Activated CD4-positive, alpha-beta T cell treated with anti-CD3 and anti-CD28 coated beads for 24 hours (primary cell): ENCODE results near the gene RBM28.

Source experiments
- DNase-seq, 2 donors: peaks; one replicate each; pipeline ENCODE4 v3.0.0-alpha.2; 2020; ENCODE audit warnings: low read depth in 2 of 2

RBM28 gene

GRCh38 chr7:128262273-128263028, 81.3 kb downstream of the RBM28 start:
- no peak for DNase-seq

GRCh38 chr7:128260069-128260795, 83.5 kb downstream of the RBM28 start:
- DNase-seq: no peak

- no peak for DNase-seq
These were observed 84.3 kb downstream of the RBM28 start for GRCh38 chr7:128259131-128260061.

GRCh38 chr7:128257458-128257857, 86.2 kb downstream of the RBM28 start:
- no peak for DNase-seq

- no peak for DNase-seq
These were observed 88.4 kb downstream of the RBM28 start for GRCh38 chr7:128255271-128255670.

- no peak for DNase-seq
These were observed 89.2 kb downstream of the RBM28 start for GRCh38 chr7:128254470-128254869.

- no peak for DNase-seq
These were observed 90.0 kb downstream of the RBM28 start for GRCh38 chr7:128253701-128254100.

GRCh38 chr7:128251337-128251736, 92.4 kb downstream of the RBM28 start:
- no peak for DNase-seq
